ENCODE measurements around the gene GOLGA6C. TPM values are rescaled to one million over a fixed set of nuclear protein-coding genes. Genes with fewer than 3 reads are reported as not detected.
"Not testable (repeated sequence)": the region's sequence is repeated elsewhere in the genome, so short reads cannot be mapped to it uniquely, and the experiment has no call there.

Gene GOLGA6C, protein sequence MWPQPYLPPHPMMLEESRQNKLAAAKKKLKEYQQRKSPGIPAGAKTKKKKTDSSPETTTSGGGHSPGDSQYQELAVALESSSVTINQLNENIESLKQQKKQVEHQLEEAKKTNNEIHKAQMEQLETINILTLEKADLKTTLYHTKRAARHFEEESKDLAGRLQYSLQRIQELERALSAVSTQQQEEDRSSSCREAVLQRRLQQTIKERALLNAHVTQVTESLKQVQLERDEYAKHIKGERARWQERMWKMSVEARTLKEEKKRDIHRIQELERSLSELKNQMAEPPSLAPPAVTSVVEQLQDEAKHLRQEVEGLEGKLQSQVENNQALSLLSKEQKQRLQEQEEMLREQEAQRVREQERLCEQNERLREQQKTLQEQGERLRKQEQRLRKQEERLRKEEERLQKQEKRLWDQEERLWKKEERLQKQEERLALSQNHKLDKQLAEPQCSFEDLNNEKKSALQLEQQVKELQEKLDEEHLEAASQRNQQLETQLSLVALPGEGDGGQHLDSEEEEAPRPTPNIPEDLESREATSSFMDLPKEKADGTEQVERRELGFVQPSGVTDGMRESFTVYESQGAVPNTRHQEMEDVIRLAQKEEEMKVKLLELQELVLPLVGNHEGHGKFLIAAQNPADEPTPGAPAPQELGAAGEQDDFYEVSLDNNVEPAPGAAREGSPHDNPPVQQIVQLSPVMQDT
- not detected for total RNA-seq

DNA sequence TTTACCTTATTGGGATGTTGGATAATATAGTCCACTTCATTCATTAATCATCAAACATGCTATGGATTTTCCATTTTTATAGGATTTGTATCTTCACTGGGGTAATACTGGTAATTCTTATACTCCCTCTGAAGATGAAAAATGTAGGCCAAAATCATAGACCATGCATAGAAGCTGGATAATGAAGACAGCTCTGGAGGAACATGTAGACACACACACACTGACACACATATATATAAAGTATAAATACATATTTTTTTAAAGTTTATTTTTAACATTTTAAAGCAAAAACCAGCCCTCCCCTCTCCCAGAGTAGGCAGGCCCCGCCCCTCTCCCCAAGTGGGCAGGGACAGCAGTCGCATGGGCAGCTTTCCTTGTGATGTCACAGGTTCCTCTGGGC is at the start of gene GOLGA6C:
TSS of gene GOLGA6C (plus strand) at position 301 of the 400 bp plus-strand sequence. CDS start 265 bp downstream, outside the sequence.
- not testable (repeated sequence) for FAIRE-seq

DNA sequence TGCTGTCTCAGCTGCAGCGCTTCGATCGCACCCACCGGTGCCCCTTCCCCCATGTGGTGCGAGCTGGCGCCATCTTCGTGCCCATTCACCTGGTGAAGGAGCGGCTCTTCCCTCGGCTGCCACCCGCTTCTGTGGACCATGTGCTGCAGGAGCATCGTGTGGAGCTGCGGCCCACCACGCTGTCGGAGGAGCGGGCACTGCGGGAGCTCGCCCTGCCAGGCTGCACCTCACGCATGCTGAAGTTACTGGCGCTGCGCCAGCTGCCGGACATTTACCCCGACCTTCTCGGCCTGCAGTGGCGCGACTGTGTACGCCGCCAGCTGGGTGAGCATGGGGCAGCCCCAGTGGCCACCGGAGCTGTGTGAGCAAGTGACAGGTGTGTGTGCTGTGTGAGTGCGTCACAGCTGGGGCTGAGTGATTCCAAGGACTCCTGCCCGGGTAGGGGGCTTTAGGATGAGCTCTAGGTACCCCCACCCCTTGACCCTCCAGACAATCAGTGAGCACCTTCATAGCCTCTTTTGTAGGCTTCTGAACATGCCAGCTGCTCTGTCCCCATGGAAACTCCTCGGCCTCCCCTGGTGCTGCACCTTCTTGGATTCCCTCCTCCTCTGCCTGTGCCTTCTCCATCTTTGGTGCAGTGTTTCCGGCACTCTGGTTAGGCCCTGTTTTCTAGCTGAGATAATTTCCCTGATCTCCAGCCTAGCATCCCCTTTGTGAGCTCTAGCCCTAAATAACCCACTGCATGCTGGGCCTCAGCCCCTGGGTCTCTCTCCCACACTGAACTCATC is 49.4 kb upstream of the GOLGA6C start:
- no peak for FAIRE-seq
- no peak for DNase-seq (ENCODE audit: low spot score in 2 of 2)

More for the DNA sequence above, at the start of gene GOLGA6C:
- DNase-seq (ENCODE audit: low spot score in 2 of 2): not testable (repeated sequence)

DNA sequence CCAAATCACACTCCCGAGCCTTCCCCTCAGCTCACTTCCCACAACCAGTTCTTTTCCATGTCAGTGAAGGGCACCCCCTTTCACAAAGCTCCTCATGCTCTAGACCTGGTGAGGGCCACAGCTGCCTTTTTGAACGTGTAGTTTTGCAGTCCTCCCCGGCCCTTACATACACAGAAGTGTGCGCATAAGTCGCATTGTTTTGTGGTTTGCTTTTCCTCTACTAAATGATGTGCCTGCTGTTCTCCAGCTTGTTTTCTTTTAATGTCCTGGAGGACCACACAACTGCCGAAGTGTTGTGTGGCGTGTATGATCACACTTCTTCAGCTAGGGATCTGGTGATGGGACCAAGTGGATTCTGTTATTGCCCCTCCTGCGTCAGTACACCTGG is 48.9 kb upstream of the GOLGA6C start:
- FAIRE-seq (no peak), DNase-seq (ENCODE audit: low spot score in 2 of 2) (no peak)

DNA sequence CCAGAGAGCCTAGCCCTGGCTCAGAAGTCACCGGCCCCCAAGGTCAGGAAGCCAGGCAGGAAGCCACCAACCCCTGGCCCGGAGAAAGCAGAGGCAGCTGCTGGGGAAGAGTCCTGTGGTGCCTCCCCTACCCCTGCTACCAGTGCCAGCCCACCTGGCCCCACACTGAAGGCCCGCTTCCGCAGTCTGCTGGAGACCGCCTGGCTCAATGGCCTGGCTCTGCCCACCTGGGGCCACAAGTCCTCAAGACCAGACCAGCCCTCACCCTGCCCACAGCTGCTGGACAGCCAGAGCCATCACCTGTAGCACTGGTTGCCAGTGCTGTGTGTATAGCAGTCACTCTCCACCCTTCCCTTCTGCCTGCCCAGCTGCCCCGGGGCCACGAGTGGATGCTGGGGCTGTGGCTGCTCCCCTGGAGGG is 47.3 kb upstream of the GOLGA6C start:
- DNase-seq (ENCODE audit: low spot score in 2 of 2): no peak
- FAIRE-seq: no peak

DNA sequence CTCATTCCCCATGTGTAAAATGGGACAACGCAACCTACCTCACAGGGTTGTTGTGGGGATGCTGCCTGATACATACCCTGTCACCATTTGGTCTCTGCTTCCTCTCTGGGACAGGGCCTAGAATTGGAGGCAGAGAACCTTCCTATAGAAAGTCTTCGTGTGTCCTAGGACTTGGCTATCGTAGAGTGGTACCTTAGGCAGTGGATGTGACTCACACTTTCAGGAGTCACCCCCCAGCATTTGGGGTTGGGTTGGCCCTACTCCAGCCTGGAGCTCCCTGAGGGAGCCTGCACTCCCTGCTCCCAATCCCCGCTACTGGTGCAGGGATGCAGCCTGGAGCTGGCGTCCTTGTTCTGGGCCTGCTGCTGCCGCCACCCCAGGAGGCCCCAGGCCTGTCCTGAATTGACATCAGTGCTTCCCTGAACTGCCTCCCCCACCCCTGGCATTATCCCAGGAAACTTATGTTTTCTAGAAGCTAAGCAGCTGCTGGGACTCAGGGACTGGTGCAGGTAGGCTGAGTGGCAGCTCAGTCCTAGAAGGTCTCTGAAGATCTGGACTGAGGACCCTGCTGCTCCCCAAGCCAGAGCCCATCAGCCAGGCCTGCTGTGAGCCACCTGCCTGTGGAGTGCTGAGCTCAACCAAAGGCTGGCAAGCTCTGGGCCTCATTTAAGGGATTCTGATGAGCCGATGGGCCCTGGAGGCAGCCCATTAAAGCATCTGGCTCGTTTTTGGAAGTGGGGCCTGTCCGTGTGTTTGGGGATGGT is 46.5 kb upstream of the GOLGA6C start:
- FAIRE-seq (no peak), DNase-seq (ENCODE audit: low spot score in 2 of 2) (no peak)

DNA sequence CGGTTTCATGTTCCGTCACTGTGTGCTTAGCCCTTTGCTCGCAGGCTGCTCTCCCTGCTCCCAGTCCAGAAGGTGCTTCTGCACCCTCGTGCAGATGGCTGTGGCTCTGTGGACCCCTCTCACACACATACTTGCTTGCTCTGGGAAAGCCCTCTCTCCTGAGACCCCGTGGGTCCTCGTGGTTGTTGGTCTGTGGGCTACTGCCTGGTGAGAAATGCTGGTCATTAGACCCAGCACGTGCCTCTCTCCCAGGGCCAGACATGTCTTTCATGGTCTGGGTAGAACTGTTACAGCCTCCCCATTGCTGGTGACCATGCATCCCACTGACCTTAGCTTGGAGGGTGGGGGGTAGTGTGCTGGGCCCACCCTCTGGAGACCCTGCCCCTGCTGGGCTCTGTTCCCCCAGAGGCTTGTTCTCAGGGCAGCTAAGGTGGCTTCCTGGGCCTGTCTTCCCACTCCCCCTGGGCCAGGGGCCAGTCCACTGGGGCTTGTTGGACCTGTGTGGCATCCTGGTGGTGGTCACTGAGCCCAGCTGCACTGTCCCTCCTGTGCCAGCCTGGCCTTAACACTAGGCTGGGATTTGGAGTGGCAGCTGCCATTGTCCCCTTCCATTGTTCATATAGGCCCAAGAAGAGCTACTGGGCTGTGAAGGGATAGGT is 45.8 kb upstream of the GOLGA6C start:
- FAIRE-seq: no peak

DNA sequence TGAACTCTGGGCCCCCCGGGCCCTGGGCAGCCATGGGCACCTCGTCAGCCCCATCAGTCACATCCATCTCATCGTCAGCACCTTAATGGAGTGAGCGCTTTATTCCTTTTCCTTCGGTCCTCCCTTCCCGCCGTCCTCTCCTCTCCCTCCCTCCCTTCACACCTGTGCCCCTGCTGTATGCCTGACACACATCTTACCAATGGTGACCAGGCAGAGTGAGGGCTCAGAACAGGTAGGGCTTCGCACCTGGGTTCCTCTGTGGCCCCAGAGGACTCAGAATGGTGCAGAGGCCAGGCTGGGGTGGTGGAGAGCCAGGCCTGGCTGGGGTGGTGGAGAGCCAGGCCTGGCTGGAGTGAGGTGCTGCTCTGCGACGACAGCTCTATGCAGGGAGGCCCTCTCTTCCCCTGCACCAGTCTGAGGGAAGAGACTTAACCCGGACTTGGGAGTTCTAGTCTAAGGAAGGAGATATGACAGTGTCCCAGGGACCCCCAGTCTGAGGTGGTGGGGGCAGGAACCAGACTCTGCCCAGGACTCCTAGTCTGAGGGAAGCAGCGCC is 44.8 kb upstream of the GOLGA6C start:
- DNase-seq (ENCODE audit: low spot score in 2 of 2) (no peak), FAIRE-seq (no peak)

More for the DNA sequence above, 45.8 kb upstream of the GOLGA6C start:
- no peak for DNase-seq (ENCODE audit: low spot score in 2 of 2)

DNA sequence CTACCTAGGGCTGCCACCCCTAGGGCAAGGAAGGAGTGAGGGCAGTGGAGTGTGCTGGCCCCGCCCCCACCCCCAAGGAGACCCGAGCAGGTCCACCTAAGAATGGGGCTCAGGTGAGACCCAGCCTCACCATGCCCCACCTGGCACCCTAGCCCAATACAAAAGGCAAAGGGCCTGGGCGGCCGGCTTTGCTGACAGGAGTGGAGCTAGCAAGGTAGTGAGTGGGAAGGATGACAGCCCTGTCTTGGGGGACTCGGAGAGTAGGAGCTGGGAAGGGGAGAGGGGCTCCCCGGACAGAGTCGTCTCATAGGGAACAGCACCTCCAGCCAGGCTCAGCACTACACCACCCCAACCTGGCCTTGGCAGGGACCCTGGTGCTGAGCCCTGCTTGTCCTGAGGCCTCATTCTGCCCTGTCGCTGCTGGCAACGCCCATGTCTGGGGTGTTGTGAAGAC is 44.3 kb upstream of the GOLGA6C start:
- FAIRE-seq: no peak

DNA sequence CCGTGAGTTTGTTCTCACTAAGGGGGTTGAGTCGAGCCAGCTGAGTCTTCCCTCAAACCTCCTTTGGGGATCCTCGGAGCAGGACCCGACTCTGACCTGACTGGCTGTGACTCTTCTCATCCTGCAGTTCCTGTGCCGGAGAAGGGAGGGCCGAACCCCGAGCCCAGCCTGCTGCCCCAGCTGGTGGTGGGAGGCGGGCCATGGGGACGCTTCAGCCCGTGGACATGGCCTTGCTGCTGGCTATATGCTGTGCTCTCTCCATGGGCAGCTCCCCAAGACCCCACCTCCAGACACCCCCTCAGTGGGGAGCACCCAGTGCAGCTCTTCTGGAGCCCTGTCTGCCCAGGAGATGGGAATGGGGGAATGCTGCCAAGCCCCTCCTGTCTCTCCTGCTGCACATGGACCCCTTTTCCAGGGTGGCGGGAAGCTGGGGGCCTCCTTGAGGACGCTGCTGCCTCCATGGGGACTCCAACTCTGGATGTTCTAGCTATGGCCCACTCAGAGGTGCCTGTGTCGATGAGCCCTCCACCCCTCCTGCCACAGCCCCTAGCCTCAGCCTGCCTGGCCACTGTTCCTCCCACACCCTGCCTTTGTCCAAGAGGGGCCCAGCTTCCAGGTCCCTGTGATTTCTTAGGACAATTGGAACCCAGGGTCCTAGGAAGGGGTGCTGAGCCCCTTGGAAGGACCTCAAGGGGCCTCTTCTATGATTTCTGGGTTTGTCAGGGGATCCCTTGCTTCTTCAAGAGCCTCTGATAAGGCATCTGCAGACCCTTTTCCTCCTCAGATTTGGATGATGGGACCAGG is 43.6 kb upstream of the GOLGA6C start:
- no peak for FAIRE-seq

More for the DNA sequence above, 44.3 kb upstream of the GOLGA6C start:
- DNase-seq (ENCODE audit: low spot score in 2 of 2): no peak

DNA sequence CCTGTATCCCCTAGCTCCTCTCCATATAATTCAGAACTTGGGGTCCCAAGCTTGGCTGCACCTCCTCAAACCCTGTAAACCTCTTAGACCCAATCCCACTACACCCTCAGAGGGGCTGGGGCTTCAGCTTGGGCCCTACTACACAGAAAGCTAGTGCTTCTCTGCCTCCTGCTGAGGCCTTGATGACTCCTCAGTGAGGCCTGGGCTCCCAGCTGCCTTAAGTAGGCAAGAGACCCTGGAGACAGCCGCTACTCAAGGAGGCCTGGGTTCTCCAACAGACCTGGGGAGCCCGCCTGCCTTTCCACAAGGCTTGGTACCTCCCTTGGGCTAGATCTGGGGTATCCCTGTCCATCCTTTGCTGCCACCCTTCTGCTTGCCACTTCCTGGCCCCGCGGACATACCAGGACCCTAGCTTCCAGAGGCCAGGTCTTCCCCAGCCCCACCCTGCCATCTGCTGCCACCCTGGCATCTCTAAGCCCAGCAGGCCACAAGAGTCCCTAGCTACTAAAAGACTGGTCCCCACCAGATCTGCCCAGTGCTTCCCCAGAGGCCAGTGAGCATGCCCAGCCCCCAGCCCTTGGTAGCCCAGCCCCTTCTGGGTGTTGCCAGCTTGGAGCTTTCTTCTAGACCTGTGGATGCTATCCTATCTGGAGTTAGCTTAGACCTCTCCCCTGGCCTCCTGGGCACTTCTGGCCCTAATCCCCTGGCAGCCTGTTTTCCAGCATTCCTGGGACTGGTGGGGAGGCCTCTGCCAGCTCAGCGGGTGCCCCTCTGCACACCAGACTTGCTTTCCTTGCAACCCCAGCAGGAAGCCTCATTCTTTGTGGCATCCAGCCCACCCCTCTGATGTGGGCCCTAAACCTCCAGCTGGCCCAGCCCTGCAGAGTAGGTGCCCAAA is 42.8 kb upstream of the GOLGA6C start:
- no peak for DNase-seq (ENCODE audit: low spot score in 2 of 2)

More for the DNA sequence above, 43.6 kb upstream of the GOLGA6C start:
- no peak for DNase-seq (ENCODE audit: low spot score in 2 of 2)

DNA sequence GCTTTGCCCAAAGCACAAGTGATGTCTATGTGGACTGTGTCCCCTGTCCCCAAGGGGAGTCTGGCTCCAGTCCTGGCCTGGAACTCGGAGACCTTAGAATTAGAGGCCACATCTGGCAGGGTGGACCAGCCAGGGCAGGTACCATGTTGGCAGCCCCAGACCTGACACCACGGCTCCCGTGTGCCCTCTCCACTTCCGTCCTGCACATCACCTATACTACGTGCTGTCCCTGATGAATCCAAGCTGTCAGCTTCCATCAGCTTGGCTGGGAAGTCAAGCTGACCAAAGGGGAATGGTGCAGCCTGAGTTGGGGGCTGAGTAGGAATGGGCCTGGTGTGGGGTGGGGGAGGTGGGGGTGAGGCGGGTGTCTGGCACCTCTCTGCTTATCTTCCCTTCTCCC is 41.1 kb upstream of the GOLGA6C start:
- no peak for DNase-seq (ENCODE audit: low spot score in 2 of 2)
- FAIRE-seq: no peak

More for the DNA sequence above, 42.8 kb upstream of the GOLGA6C start:
- FAIRE-seq: no peak

DNA sequence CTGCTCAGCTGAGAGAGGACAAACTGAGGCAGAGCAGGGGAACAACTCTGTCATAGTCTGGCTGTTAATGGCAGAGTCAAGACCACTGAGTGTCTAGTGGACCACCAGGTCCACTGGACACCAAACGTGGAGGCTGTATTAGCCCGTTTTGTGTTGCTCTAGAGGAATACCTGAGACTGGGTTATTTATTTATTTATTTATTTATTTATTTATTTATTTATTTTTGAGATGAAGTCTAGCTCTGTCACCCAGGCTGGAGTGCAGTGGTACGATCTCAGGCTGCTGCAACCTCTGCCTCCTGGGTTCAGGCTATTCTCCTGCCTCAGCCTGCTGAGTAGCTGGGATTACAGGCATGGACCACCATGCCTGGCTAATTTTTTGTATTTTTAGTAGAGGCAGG is 40.6 kb upstream of the GOLGA6C start:
- DNase-seq (ENCODE audit: low spot score in 2 of 2); FAIRE-seq: not testable (repeated sequence)

DNA sequence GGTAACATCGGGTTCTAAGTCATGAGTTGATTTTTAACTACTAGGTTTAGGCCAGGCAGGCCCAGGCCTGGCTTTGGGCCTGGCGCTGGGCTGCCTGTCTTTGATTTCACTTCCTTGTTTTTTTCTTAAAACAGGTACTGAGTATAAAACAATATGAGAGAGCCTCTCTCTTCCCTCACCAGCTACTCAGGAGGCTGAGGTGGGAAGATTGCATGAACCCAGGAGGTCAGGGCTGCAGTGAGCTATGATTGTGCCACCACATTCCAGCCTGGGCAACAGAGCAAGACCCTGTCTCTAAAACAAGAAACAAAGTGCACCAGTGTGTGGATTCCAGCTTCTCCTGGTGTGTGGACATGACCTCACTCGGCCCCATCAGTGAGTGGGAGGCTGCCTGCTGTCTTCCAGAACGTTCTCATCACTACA is 38.6 kb upstream of the GOLGA6C start:
- not testable (repeated sequence) for FAIRE-seq; DNase-seq (ENCODE audit: low spot score in 2 of 2)

DNA sequence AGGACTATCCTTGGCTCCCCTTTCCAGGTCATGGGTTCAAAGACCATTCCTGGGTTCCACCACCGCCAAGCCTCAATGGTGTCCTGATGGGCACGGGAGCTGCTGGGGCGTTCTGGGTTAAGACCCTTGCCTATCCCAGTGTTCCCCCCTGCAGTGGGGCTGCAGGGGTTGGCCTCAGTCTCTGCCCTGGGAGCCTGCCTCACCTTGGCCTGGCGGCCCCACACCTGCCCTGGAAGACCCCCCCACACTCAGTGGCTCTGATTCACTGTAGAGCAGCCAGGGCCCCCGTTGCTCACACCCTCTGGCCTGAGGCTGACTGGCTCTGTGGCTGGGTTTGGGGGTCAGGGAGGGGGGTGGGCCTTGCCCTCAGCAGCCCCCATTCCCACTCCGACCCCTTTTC is 34.4 kb upstream of the GOLGA6C start:
- DNase-seq (ENCODE audit: low spot score in 2 of 2) (no peak), FAIRE-seq (no peak)

DNA sequence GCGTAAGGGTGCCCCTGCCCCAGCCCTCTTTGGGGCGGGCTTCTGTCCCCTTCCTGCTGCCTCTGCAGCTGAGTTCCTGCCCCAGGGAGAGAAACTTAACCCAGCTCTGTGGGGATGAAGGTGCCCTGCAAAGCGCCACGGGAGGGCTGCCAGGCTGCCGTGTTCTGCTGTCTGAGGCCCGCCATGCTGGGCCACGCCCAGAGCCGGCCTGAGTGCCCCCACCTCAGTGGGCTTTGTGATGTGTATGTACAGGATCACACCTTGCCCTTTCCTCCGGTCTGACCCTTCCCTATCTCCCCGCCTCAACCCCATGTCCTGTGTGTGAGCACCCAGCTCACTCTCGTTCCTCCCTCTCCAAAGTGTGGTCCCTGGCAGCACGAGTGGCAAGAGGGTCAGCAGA is 33.9 kb upstream of the GOLGA6C start:
- FAIRE-seq: no peak
- no peak for DNase-seq (ENCODE audit: low spot score in 2 of 2)

DNA sequence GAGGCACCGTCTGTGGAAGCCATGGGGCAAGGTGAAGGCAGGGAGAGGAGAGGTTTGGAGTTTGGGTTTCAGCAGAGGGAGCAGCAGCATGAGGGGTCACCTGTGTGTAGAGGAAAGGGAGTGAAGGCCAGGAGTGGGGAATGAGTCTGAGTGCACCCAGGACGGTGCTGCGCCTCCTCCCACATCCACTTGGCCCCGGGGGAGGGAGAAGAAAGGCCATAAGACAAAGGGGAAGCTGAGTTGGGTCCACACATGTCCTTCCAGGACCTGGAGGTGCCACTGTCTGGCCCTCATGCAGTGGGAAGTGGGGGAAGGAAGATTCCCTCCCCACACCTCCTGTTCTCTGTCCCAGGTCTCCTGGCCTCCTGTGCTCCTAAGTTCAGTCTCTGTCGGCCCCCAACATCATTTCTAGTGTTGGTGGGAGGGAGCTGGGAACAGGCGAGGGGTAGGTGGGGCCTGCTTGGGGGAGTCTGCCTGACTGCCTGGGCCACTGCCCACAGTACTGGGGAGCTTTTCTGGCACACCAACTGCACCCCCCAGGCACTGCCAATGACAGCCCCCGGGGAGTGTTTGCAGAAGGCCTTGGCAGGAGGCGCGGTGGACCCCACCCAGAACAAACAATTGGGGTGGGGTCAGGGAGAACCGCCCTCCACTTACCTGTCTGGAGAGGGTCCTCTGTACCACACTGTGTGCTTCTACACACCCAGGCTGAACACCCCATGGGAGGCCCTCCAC is 32.9 kb upstream of the GOLGA6C start:
- FAIRE-seq; DNase-seq (ENCODE audit: low spot score in 2 of 2): not testable (repeated sequence)
